Endothelial cell of umbilical vein (primary cell): ENCODE measurements around the gene HMMR. TPM values are rescaled to one million over a fixed set of nuclear protein-coding genes. Genes with fewer than 3 reads are reported as not detected.

ENCODE experiments used
- BruUV-seq: library from RNA; stranded (reverse); fragments of 400-500 nt; replicated peaks from 2 replicates; lab custom pipeline; 2021; lab: Mats Ljungman, UMichigan
- CTCF ChIA-PET: fragments of 300-600, 350-600 bp; sonication (Branson Sonifier 250); formaldehyde crosslinking; loops from one replicate; lab custom pipeline; 2021; ENCODE audit warnings: antibody characterized with exemption, inconsistent platforms; lab: Charles Lee
- POLR2A ChIA-PET: fragments of 300-600, 350-600 bp; sonication (Branson Sonifier 250); formaldehyde crosslinking; loops from one replicate; lab custom pipeline; 2021; ENCODE audit warnings: antibody characterized with exemption, inconsistent platforms; lab: Charles Lee
- DNase-seq: peaks from one replicate; pipeline ENCODE4 v3.0.0-alpha.2; 2011; ENCODE audit warnings: low read depth, low spot score
- FAIRE-seq: peaks from 2 replicates; lab custom pipeline; 2011; peaks lifted over from hg19 to GRCh38; lab: Jason Lieb, UNC
- H2AFZ ChIP-seq: 2 replicates; pipeline ENCODE4 v1.6.0; 2012; ENCODE audit warnings: low read depth, low read length, control low read depth, inconsistent platforms
- H3K27ac ChIP-seq: 2 replicates; pipeline ENCODE4 v1.5.1; 2011; ENCODE audit warnings: low read depth, mild to moderate bottlenecking, control low read depth, low read length, moderate library complexity; ENCODE audit not compliant: insufficient read depth
- H3K27me3 ChIP-seq, 2 experiments: 2 replicates each; pipeline versions ENCODE4 v1.6.0 to v1.6.1; 2011; ENCODE audit warnings: low read length in 2 of 2, mixed read lengths in 1 of 2; ENCODE audit not compliant: control insufficient read depth in 2 of 2, insufficient read depth in 2 of 2
- H3K36me3 ChIP-seq, 2 experiments: 2 replicates in 1 of 2; 3 replicates in 1 of 2; pipeline ENCODE4 v1.5.1; 2011; ENCODE audit warnings: low read length in 2 of 2, mild to moderate bottlenecking in 1 of 2, moderate library complexity in 1 of 2; ENCODE audit not compliant: control insufficient read depth in 2 of 2, insufficient read depth in 2 of 2; ENCODE audit errors: extremely low read depth in 1 of 2
- H3K4me1 ChIP-seq: 3 replicates; pipeline ENCODE4 v1.5.1; 2011; ENCODE audit warnings: mild to moderate bottlenecking, low read length; ENCODE audit not compliant: control insufficient read depth, insufficient read depth; ENCODE audit errors: extremely low read depth
- H3K4me2 ChIP-seq: 2 replicates; pipeline ENCODE4 v1.6.1; 2011; ENCODE audit warnings: low read length, control low read depth, mixed read lengths; ENCODE audit not compliant: insufficient read depth
- H3K4me3 ChIP-seq, 3 experiments: fragments of 200-600 bp in 1 of 3; sonication (generic), shearing (Covaris generic) in 1 of 3; replicated peaks in 1 of 3; 2 replicates each; pipeline ENCODE4 v1.5.1; 2011 to 2016; ENCODE audit warnings: control low read depth in 3 of 3, low read length in 3 of 3, mild to moderate bottlenecking in 2 of 3, inconsistent platforms in 1 of 3, low read depth in 1 of 3, moderate library complexity in 1 of 3; ENCODE audit not compliant: insufficient read depth in 1 of 3
- H3K79me2 ChIP-seq: 2 replicates; pipeline ENCODE4 v1.6.0; 2012; ENCODE audit warnings: low read length, inconsistent platforms; ENCODE audit not compliant: control insufficient read depth, insufficient read depth
- H3K9ac ChIP-seq: replicated peaks from 2 replicates; pipeline ENCODE3; 2011; ENCODE audit warnings: low read length, control low read depth; ENCODE audit not compliant: insufficient read depth; ENCODE audit errors: extremely low read depth
- H3K9me1 ChIP-seq: replicated peaks from 3 replicates; pipeline ENCODE4 v1.6.0; 2011; ENCODE audit warnings: mild to moderate bottlenecking, low read length; ENCODE audit not compliant: control insufficient read depth, insufficient read depth; ENCODE audit errors: extremely low read depth
- H3K9me3 ChIP-seq: replicated peaks from 2 replicates; pipeline ENCODE4 v1.5.1; 2012; ENCODE audit warnings: low read length, inconsistent platforms; ENCODE audit not compliant: control insufficient read depth, insufficient read depth
- H4K20me1 ChIP-seq: replicated peaks from 2 replicates; pipeline ENCODE3; 2011; ENCODE audit warnings: mild to moderate bottlenecking, low read length; ENCODE audit not compliant: control insufficient read depth, insufficient read depth; ENCODE audit errors: extremely low read depth
- EZH2 ChIP-seq: IDR thresholded peaks from 2 replicates; pipeline ENCODE4 v1.6.1; 2012; ENCODE audit warnings: borderline replicate concordance, low read depth, mild to moderate bottlenecking, moderate library complexity, low read length, inconsistent platforms; ENCODE audit not compliant: severe bottlenecking
- FOS ChIP-seq: IDR thresholded peaks from 2 replicates; pipeline ENCODE4 v1.6.1; 2011; ENCODE audit warnings: mild to moderate bottlenecking, low read length, moderate library complexity, borderline replicate concordance; ENCODE audit not compliant: insufficient read depth
- GATA2 ChIP-seq: IDR thresholded peaks from 2 replicates; pipeline ENCODE4 v1.7.0; 2011; ENCODE audit warnings: low read depth, mild to moderate bottlenecking, moderate library complexity, mixed read lengths, low read length; ENCODE audit not compliant: insufficient read length, insufficient read depth
- JUN ChIP-seq: IDR thresholded peaks from 2 replicates; pipeline ENCODE4 v1.6.1; 2011; ENCODE audit warnings: borderline replicate concordance, low read depth; ENCODE audit not compliant: insufficient read length, insufficient read depth
- MYC ChIP-seq: IDR thresholded peaks from one replicate; pipeline ENCODE4 v1.6.1; 2011; ENCODE audit warnings: mild to moderate bottlenecking, low read depth, low read length
- POLR2A ChIP-seq: IDR thresholded peaks from 2 replicates; pipeline ENCODE4 v1.6.1; 2012; ENCODE audit warnings: low read depth, mild to moderate bottlenecking, control low read depth, low read length
- POLR2AphosphoS5 ChIP-seq: IDR thresholded peaks from 2 replicates; pipeline ENCODE4 v1.6.1; 2012; ENCODE audit warnings: low read depth, mild to moderate bottlenecking, control low read depth, low read length, moderate library complexity; ENCODE audit not compliant: insufficient read depth
- dilution Hi-C: fragments of 300-500 bp; cut with MboI; formaldehyde crosslinking; loops from one replicate; pipeline ENCODE4 v1.15.0; 2019; ENCODE audit warnings: low sequenced_read_pairs; ENCODE audit not compliant: extremely low pct_ligation_motif_present
- intact Hi-C: fragments of 100-400 bp; cut with micrococcal nuclease; formaldehyde crosslinking; loops from one replicate; pipeline ENCODE4 v1.10.0; 2022
- polyA plus RNA-seq, 4 experiments: library from polyadenylated mRNA; depleted of rRNA in 3 of 4; stranded (reverse) in 3 of 4; unstranded in 1 of 4; fragments of >200 nt; gene quantifications; 2 replicates each; pipeline versions ENCODE4 v1.2.1 to v1.2.3, GENCODE V29; 2011 to 2012; ENCODE audit warnings: missing spikeins in 1 of 4
- total RNA-seq: library from RNA; stranded (reverse); gene quantifications from 2 replicates; pipeline ENCODE4 v1.2.3, GENCODE V29; 2021
- TF ChIP-seq, protein P1 (sequence below), 2 donors: IDR thresholded peaks; 1 replicate in 1 of 2; 2 replicates in 1 of 2; pipeline ENCODE4 v1.5.1; 2011; ENCODE audit warnings: low read length in 2 of 2, mild to moderate bottlenecking in 2 of 2, moderate library complexity in 2 of 2, control low read depth in 1 of 2, inconsistent platforms in 1 of 2, low read depth in 1 of 2; ENCODE audit not compliant: insufficient read depth in 1 of 2; ENCODE audit errors: extremely low read depth in 1 of 2
- TF ChIP-seq, protein P2 (sequence below): IDR thresholded peaks from 2 replicates; pipeline ENCODE4 v1.6.1; 2011; ENCODE audit not compliant: insufficient read depth, insufficient read length

HMMR gene
- total and polyA plus RNA-seq, 2 donors (not counting 3 experiments of a cell fraction or from before 2014, with no cell fraction given) = 5.5 to 31.0 TPM

DNA sequence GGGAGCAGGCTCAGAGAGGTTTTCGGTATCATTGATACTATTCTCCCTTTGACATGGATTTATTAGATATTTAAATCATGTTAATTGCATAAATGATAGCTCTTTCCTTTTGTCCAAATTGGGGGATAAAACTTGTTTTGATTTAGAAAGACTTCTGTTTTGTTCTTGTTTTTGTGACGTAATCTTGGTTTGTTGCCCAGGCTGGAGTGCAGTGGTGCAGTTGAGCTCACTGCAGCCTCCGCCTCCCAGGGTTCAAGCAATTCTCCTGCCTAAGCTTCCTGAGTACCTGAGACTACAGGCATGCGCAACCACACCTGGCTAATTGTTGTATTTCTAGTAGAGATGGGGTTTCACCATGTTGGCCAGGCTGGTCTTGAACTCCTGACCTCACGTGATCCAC, 52.1 kb downstream of the HMMR start:
- no peak overlapping the region for H3K27ac ChIP-seq
- no peak overlapping the region for H3K4me2 ChIP-seq
- POLR2A ChIA-PET = no interaction called here
- peaks cover 64% of the 10 kb centered on the region for H3K79me2 ChIP-seq
- H3K27me3 ChIP-seq = no peaks in the 10 kb centered on the region
- H3K9me1 ChIP-seq = no peaks in the 10 kb centered on the region
- H3K4me3 ChIP-seq = no peak overlapping the region
- no TSS peak for BruUV-seq
- peaks cover 19 to 43% of the 10 kb centered on the region in 2 experiments for H3K36me3 ChIP-seq
- H3K9ac ChIP-seq = no peak overlapping the region
- peaks cover 24% of the 10 kb centered on the region for H3K4me1 ChIP-seq
- no peaks in the 10 kb centered on the region for H3K9me3 ChIP-seq
- intact Hi-C loops = no loop called here
- DNase-seq = no peak
- no peak for FAIRE-seq
- TF ChIP-seq POLR2AphosphoS5 (no peak), GATA2 (no peak), FOS (no peak), POLR2A (no peak), MYC (no peak), EZH2 (no peak), JUN (no peak)
- TF ChIP-seq, protein P1, sequence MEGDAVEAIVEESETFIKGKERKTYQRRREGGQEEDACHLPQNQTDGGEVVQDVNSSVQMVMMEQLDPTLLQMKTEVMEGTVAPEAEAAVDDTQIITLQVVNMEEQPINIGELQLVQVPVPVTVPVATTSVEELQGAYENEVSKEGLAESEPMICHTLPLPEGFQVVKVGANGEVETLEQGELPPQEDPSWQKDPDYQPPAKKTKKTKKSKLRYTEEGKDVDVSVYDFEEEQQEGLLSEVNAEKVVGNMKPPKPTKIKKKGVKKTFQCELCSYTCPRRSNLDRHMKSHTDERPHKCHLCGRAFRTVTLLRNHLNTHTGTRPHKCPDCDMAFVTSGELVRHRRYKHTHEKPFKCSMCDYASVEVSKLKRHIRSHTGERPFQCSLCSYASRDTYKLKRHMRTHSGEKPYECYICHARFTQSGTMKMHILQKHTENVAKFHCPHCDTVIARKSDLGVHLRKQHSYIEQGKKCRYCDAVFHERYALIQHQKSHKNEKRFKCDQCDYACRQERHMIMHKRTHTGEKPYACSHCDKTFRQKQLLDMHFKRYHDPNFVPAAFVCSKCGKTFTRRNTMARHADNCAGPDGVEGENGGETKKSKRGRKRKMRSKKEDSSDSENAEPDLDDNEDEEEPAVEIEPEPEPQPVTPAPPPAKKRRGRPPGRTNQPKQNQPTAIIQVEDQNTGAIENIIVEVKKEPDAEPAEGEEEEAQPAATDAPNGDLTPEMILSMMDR (IDR thresholded peaks at IDR 0.05; ENCODE audit: extremely low read depth in 1 of 2, insufficient read depth in 1 of 2, low read depth in 1 of 2, low read length in 2 of 2) = no peak
- TF ChIP-seq, protein P2, sequence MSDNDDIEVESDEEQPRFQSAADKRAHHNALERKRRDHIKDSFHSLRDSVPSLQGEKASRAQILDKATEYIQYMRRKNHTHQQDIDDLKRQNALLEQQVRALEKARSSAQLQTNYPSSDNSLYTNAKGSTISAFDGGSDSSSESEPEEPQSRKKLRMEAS = no peak
- peaks cover 7% of the 10 kb centered on the region for H4K20me1 ChIP-seq
- dilution Hi-C loops = no loop called here
- CTCF ChIA-PET = no interaction called here
- H2AFZ ChIP-seq = no peak overlapping the region
